OCI-LY3 (cell line): ENCODE results near the gene EIF4G3.

Source experiments
- H2AFZ ChIP-seq: fragments of 200-600, 300-600 bp; shearing (Covaris generic); 2 replicates; pipeline ENCODE4 v1.6.0; 2014; ENCODE audit warnings: antibody characterized with exemption, low read depth, low read length
- H3K27ac ChIP-seq: fragments of 200-600, 300-600 bp; sonication (generic); 2 replicates; pipeline ENCODE4 v1.5.1; 2014; ENCODE audit warnings: mild to moderate bottlenecking, low read length, moderate library complexity, mixed read lengths
- H3K27me3 ChIP-seq: fragments of 200-600, 300-600 bp; sonication (generic); 2 replicates; pipeline ENCODE4 v1.6.1; 2014; ENCODE audit warnings: low read depth, low read length, mixed read lengths
- H3K36me3 ChIP-seq: fragments of 200-600, 300-600 bp; sonication (generic); replicated peaks from 2 replicates; pipeline ENCODE3; 2014; ENCODE audit warnings: low read depth, low read length, mixed read lengths
- H3K4me1 ChIP-seq: fragments of 300-600, 200-600 bp; sonication (generic); 2 replicates; pipeline ENCODE4 v1.6.1; 2014; ENCODE audit warnings: low read length, mixed read lengths
- H3K4me2 ChIP-seq: fragments of 200-600, 300-600 bp; sonication (generic); 2 replicates; pipeline ENCODE4 v1.6.1; 2014; ENCODE audit warnings: low read length, mixed read lengths
- H3K4me3 ChIP-seq: fragments of 300-600, 200-600 bp; sonication (generic); 2 replicates; pipeline ENCODE4 v1.5.1; 2014; ENCODE audit warnings: antibody characterized with exemption, mild to moderate bottlenecking, low read length, moderate library complexity
- H3K79me2 ChIP-seq: fragments of 300-600, 200-600 bp; shearing (Covaris generic); 2 replicates; pipeline ENCODE4 v1.6.1; 2014; ENCODE audit warnings: mild to moderate bottlenecking, low read length, mixed read lengths
- H3K9ac ChIP-seq: fragments of 300-600, 200-600 bp; shearing (Covaris generic); 2 replicates; pipeline ENCODE4 v1.6.0; 2014; ENCODE audit warnings: mild to moderate bottlenecking, low read length, moderate library complexity
- H3K9me3 ChIP-seq: fragments of 200-600, 300-600 bp; shearing (Covaris generic); 2 replicates; pipeline ENCODE4 v1.6.1; 2014; ENCODE audit warnings: low read length, mixed read lengths; ENCODE audit not compliant: insufficient read depth
- H4K20me1 ChIP-seq: fragments of 200-600, 300-600 bp; sonication (generic); 2 replicates; pipeline ENCODE4 v1.6.1; 2016; ENCODE audit warnings: low read length, mixed read lengths; ENCODE audit not compliant: insufficient read depth
- EZH2phosphoT487 ChIP-seq: fragments of 200-600 bp; shearing (Covaris generic); IDR thresholded peaks from 2 replicates; pipeline ENCODE4 v1.6.1; 2018; ENCODE audit warnings: antibody characterized with exemption, mixed run types, low read depth
- TF ChIP-seq, protein P1 (sequence below): fragments of 200-600, 300-600 bp; sonication (generic); IDR thresholded peaks from 2 replicates; pipeline ENCODE4 v1.5.1; 2014; ENCODE audit warnings: antibody characterized with exemption, low read length, low read depth

Gene EIF4G3

GRCh38 chr1:21042929-21043605 lies 133.6 kb downstream of the EIF4G3 start:
- Histone ChIP-seq H4K20me1 (peaks cover 6% of the 10 kb centered on the region; the same call in 1 of the 2 replicates), H3K4me3 (no peak overlapping the region), H3K27ac (no peak overlapping the region), H3K9ac (no peak overlapping the region), H2AFZ (no peak overlapping the region), H3K79me2 (peaks cover 11% of the 10 kb centered on the region; the same call in 1 of the 2 replicates), H3K4me2 (peak overlapping the region; percentile 31; the same call in 1 of the 2 replicates), H3K36me3 (no peaks in the 10 kb centered on the region), H3K27me3 (no peaks in the 10 kb centered on the region), H3K9me3 (no peaks in the 10 kb centered on the region), H3K4me1 (peaks cover 18% of the 10 kb centered on the region)
- TF ChIP-seq, protein P1, sequence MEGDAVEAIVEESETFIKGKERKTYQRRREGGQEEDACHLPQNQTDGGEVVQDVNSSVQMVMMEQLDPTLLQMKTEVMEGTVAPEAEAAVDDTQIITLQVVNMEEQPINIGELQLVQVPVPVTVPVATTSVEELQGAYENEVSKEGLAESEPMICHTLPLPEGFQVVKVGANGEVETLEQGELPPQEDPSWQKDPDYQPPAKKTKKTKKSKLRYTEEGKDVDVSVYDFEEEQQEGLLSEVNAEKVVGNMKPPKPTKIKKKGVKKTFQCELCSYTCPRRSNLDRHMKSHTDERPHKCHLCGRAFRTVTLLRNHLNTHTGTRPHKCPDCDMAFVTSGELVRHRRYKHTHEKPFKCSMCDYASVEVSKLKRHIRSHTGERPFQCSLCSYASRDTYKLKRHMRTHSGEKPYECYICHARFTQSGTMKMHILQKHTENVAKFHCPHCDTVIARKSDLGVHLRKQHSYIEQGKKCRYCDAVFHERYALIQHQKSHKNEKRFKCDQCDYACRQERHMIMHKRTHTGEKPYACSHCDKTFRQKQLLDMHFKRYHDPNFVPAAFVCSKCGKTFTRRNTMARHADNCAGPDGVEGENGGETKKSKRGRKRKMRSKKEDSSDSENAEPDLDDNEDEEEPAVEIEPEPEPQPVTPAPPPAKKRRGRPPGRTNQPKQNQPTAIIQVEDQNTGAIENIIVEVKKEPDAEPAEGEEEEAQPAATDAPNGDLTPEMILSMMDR, result no peak
- no peak for TF ChIP-seq EZH2phosphoT487

- TF ChIP-seq EZH2phosphoT487, result no peak
- TF ChIP-seq, protein P1, result no peak
- Histone ChIP-seq H4K20me1 (peaks cover 6% of the 10 kb centered on the region; the same call in 1 of the 2 replicates), H3K27ac (no peak overlapping the region), H3K36me3 (no peaks in the 10 kb centered on the region), H3K79me2 (peaks cover 15% of the 10 kb centered on the region; the same call in 1 of the 2 replicates), H3K4me1 (peaks cover 18% of the 10 kb centered on the region), H3K27me3 (no peaks in the 10 kb centered on the region), H3K9me3 (no peaks in the 10 kb centered on the region), H3K4me2 (peak overlapping the region; percentile 22; the same call in 1 of the 2 replicates), H2AFZ (no peak overlapping the region), H3K4me3 (no peak overlapping the region), H3K9ac (no peak overlapping the region)
Observed at GRCh38 chr1:21041541-21041940, 135.2 kb downstream of the EIF4G3 start.

DNA sequence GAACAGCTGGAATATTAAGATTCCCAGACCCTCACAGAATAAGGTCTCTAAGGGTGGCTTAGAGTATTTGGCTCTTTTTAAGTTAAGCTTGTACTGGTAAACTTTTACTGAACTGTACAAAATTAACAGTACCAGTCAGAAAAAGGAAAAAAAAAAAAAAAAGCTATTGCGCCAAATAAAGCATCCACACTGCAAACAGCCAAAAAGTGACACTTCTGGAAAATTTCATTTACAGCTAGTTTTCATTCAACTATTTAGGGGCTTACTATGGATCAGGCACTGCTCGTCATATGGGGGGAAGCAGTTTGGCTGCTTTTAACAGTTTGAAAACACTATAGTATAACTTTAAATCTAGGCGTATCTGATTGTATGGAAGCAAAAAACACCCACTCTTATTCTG lies 139.6 kb downstream of the EIF4G3 start:
- Histone ChIP-seq H3K79me2 (peaks cover 22% of the 10 kb centered on the region; the same call in 1 of the 2 replicates), H3K9ac (no peak overlapping the region)

DNA sequence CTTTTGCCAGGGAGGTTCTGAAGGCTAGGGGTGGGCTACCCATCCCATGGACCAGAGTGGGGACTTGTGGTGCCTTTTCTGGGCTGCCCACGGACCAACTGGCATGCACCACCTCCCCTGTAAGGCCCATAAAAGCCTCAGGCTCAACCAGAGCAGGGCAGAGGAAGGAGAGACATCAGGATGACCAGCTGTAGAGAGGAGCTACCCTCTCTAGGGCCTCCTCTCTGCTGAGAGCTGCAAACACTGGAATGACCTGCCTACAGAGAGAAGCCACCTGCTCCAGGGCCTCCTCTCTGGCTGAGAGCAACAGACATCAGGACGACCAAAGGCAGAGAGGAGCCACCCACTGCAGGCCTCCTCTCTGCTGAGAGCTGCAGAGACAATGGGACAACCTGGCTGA lies 140.9 kb downstream of the EIF4G3 start:
- Histone ChIP-seq H3K4me3 (no peak overlapping the region), H3K9ac (no peak overlapping the region), H3K27me3 (no peaks in the 10 kb centered on the region), H3K36me3 (no peaks in the 10 kb centered on the region), H3K9me3 (no peaks in the 10 kb centered on the region), H3K4me1 (no peaks in the 10 kb centered on the region), H2AFZ (no peak overlapping the region), H3K79me2 (peaks cover 22% of the 10 kb centered on the region; the same call in 1 of the 2 replicates), H3K4me2 (no peak overlapping the region), H3K27ac (no peak overlapping the region), H4K20me1 (no peaks in the 10 kb centered on the region; the same call in 1 of the 2 replicates)
- no peak for TF ChIP-seq EZH2phosphoT487
- TF ChIP-seq, protein P1, result no peak

More for the DNA sequence above, 139.6 kb downstream of the EIF4G3 start:
- H3K27ac ChIP-seq, result no peak overlapping the region
- H2AFZ ChIP-seq, result no peak overlapping the region
- no peaks in the 10 kb centered on the region for H3K27me3 ChIP-seq
- H3K4me2 ChIP-seq, result no peak overlapping the region
- TF ChIP-seq, protein P1, result no peak
- no peak for TF ChIP-seq EZH2phosphoT487
- H3K36me3 ChIP-seq, result no peaks in the 10 kb centered on the region
- H3K4me3 ChIP-seq, result no peak overlapping the region
- peaks cover 3% of the 10 kb centered on the region; the same call in 1 of the 2 replicates for H4K20me1 ChIP-seq
- no peaks in the 10 kb centered on the region for H3K9me3 ChIP-seq
- H3K4me1 ChIP-seq, result peaks cover 8% of the 10 kb centered on the region
